Vagina (tissue), 2 donors: ENCODE data around the gene TTC39B. TPM values are rescaled to one million over a fixed set of nuclear protein-coding genes. Genes with fewer than 3 reads are reported as not detected.

Source experiments
- DNase-seq, 2 donors: peaks; one replicate each; pipeline ENCODE4 v3.0.0-alpha.2; 2017; ENCODE audit errors: extremely low spot score in 2 of 2
- H3K27ac ChIP-seq: fragments of 200-600 bp; sonication (generic); one replicate; pipeline ENCODE4 v1.5.1; 2019
- H3K27me3 ChIP-seq: fragments of 200-600 bp; sonication (generic); one replicate; pipeline ENCODE4 v1.5.1; 2019
- H3K36me3 ChIP-seq, 2 donors: fragments of 200-600 bp; sonication (generic); one replicate each; pipeline ENCODE4 v1.5.1; 2017 to 2019
- H3K4me1 ChIP-seq: fragments of 200-600 bp; sonication (generic); one replicate; pipeline ENCODE4 v1.5.1; 2019
- H3K4me3 ChIP-seq, 2 donors: fragments of 200-600 bp; sonication (generic); 1 replicate in 1 of 2; 2 replicates in 1 of 2; pipeline ENCODE4 v1.5.1; 2016 to 2019
- H3K9me3 ChIP-seq: fragments of 200-600 bp; sonication (generic); one replicate; pipeline ENCODE4 v1.5.1; 2019
- POLR2A ChIP-seq, 2 donors: fragments of 450-650 bp; IDR thresholded peaks; one replicate each; pipeline ENCODE4 v1.6.1; 2017; ENCODE audit warnings: antibody characterized with exemption in 2 of 2, mild to moderate bottlenecking in 2 of 2, moderate library complexity in 2 of 2
- POLR2AphosphoS5 ChIP-seq, 2 donors: sonication (generic); formaldehyde crosslinking; IDR thresholded peaks; one replicate each; pipeline ENCODE4 v1.9.0; 2017; ENCODE audit warnings: antibody characterized with exemption in 2 of 2, mild to moderate bottlenecking in 2 of 2, low read depth in 1 of 2; ENCODE audit not compliant: insufficient read depth in 1 of 2
- intact Hi-C: fragments of 100-400 bp; cut with DNase I; formaldehyde crosslinking; loops from one replicate; pipeline ENCODE4 v1.15.1; 2023
- total RNA-seq: library from RNA; depleted of rRNA; stranded (reverse); fragments of >200 nt; gene quantifications from one replicate; pipeline ENCODE4 v1.2.3, GENCODE V29; 2016
- TF ChIP-seq, protein P1 (sequence below), 3 experiments: fragments of 450-650 bp in 2 of 3; fragments of 200-600 bp in 1 of 3; sonication (generic) in 1 of 3; IDR thresholded peaks; one replicate each; pipeline ENCODE4 v1.5.1; 2017 to 2019; ENCODE audit warnings: antibody characterized with exemption in 3 of 3, mild to moderate bottlenecking in 2 of 3, moderate library complexity in 2 of 3

The TTC39B gene
- total RNA-seq, 1 donor from 2014 or later, result 13.3 TPM

DNA sequence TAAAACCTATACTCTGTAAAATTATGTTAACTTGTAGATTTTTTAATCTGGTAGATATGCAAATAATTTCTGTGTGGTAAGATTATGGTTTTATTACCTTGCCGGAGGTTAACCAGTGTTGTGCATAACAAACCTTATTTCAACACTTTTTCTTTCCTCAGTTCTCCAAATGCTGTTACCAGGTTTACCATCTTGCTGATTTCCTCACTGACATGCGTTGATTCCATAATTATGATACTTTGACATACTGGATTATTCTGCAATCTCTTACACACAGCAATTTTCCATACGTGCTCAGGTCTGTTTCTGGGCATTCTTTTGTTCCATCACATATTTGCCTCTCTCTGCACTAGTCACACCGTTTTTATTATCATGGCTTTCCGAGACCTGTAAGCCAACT, 77.6 kb downstream of the TTC39B start:
- Histone ChIP-seq H3K9me3 (no peaks in the 10 kb centered on the region), H3K27me3 (no peaks in the 10 kb centered on the region), H3K4me3 (no peak overlapping the region), H3K36me3 (no peaks in the 10 kb centered on the region), H3K27ac (no peak overlapping the region), H3K4me1 (no peaks in the 10 kb centered on the region)
- DNase-seq, result no peak
- TF ChIP-seq, protein P1, sequence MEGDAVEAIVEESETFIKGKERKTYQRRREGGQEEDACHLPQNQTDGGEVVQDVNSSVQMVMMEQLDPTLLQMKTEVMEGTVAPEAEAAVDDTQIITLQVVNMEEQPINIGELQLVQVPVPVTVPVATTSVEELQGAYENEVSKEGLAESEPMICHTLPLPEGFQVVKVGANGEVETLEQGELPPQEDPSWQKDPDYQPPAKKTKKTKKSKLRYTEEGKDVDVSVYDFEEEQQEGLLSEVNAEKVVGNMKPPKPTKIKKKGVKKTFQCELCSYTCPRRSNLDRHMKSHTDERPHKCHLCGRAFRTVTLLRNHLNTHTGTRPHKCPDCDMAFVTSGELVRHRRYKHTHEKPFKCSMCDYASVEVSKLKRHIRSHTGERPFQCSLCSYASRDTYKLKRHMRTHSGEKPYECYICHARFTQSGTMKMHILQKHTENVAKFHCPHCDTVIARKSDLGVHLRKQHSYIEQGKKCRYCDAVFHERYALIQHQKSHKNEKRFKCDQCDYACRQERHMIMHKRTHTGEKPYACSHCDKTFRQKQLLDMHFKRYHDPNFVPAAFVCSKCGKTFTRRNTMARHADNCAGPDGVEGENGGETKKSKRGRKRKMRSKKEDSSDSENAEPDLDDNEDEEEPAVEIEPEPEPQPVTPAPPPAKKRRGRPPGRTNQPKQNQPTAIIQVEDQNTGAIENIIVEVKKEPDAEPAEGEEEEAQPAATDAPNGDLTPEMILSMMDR (IDR thresholded peaks at IDR 0.05), result no peak
- TF ChIP-seq POLR2A (IDR thresholded peaks at IDR 0.05), result no peak
- no peak for TF ChIP-seq POLR2AphosphoS5 (IDR thresholded peaks at IDR 0.05; ENCODE audit: insufficient read depth in 1 of 2, low read depth in 1 of 2)
- intact Hi-C loops, result no loop called here

DNA sequence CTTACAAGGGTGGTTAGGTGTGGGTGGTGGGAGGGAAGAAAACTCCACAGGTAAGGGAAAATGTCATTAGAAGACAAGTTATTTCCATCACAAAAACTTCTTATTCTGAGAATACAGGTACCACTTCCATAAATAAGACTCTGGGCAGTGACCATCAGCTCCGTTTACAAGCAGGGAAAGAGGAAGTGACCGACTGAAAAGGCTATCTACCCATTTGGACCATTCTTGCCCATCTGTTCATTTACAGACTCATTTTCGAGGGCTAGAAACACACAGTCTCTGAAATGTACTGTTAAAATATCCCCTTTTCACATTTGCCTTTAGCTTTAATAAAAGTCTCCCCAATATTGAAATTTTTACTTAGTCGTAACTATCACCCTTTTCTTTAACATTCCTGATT, 79.5 kb downstream of the TTC39B start:
- intact Hi-C loops, result no loop called here
- Histone ChIP-seq H3K36me3 (no peaks in the 10 kb centered on the region), H3K4me3 (no peak overlapping the region), H3K9me3 (no peaks in the 10 kb centered on the region), H3K4me1 (no peaks in the 10 kb centered on the region), H3K27me3 (no peaks in the 10 kb centered on the region), H3K27ac (no peak overlapping the region)
- no peak for DNase-seq
- no peak for TF ChIP-seq POLR2AphosphoS5 (IDR thresholded peaks at IDR 0.05; ENCODE audit: insufficient read depth in 1 of 2, low read depth in 1 of 2)
- TF ChIP-seq, protein P1 (IDR thresholded peaks at IDR 0.05), result no peak
- TF ChIP-seq POLR2A (IDR thresholded peaks at IDR 0.05), result no peak

DNA sequence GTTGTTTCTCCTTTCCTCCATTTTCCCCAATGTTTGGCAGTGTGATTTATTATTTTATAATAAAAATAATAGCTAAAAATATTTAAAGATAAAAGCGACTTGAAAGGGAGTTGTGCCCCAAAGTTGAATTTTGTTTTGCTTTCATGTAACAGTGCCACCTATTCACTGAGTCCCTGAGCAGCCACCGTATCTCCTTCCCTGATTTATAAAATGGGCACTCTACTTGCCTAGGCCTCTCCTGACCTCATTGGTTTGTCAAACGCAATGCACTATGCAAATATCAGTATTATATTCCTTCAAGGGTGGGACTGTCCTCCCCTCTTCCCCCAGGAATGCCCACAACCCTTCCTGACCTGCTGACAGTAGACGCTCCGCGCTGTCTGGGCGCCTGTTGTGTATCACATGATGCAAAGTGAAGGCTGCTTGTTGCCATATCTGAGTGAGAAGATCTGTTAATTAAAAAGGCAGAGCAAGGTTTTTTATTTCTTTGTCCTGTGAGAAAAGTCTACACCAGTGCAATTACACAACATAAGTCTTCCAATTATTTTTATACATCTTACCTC, 81.4 kb downstream of the TTC39B start:
- no peaks in the 10 kb centered on the region for H3K27me3 ChIP-seq
- intact Hi-C loops, result no loop called here
- TF ChIP-seq, protein P1 (IDR thresholded peaks at IDR 0.05), result no peak
- TF ChIP-seq POLR2A (IDR thresholded peaks at IDR 0.05) (no peak), POLR2AphosphoS5 (IDR thresholded peaks at IDR 0.05; ENCODE audit: insufficient read depth in 1 of 2, low read depth in 1 of 2) (no peak)
- H3K36me3 ChIP-seq, result no peaks in the 10 kb centered on the region
- no peak overlapping the region for H3K4me3 ChIP-seq
- peaks cover 10% of the 10 kb centered on the region for H3K4me1 ChIP-seq
- no peak for DNase-seq
- H3K27ac ChIP-seq, result no peak overlapping the region
- H3K9me3 ChIP-seq, result no peaks in the 10 kb centered on the region

DNA sequence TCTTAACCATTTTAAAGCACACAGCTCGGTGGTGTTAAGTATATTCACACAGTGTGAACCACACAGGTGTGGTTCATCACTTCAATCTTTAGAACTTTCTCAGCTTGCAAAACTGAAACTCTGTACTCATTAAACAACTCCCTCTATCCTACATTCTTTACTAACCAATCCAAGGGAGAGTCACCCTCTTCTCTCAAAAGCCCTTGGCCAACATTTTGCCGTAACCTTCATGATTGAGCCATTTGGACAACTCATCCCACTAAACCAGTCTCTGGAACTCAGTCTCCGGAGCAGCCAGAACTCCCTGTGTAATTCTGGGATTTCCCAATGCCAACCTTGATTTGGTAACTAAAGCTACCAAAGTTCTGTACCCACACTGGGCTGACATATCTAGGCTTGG, 84.7 kb downstream of the TTC39B start:
- H3K36me3 ChIP-seq, result no peaks in the 10 kb centered on the region
- H3K27me3 ChIP-seq, result no peaks in the 10 kb centered on the region
- H3K9me3 ChIP-seq, result no peaks in the 10 kb centered on the region
- DNase-seq, result no peak
- peaks cover 10% of the 10 kb centered on the region for H3K4me1 ChIP-seq
- H3K4me3 ChIP-seq, result no peak overlapping the region
- TF ChIP-seq, protein P1 (IDR thresholded peaks at IDR 0.05), result no peak
- TF ChIP-seq POLR2A (IDR thresholded peaks at IDR 0.05) (no peak), POLR2AphosphoS5 (IDR thresholded peaks at IDR 0.05; ENCODE audit: insufficient read depth in 1 of 2, low read depth in 1 of 2) (no peak)
- no peak overlapping the region for H3K27ac ChIP-seq
- intact Hi-C loops, result no loop called here

DNA sequence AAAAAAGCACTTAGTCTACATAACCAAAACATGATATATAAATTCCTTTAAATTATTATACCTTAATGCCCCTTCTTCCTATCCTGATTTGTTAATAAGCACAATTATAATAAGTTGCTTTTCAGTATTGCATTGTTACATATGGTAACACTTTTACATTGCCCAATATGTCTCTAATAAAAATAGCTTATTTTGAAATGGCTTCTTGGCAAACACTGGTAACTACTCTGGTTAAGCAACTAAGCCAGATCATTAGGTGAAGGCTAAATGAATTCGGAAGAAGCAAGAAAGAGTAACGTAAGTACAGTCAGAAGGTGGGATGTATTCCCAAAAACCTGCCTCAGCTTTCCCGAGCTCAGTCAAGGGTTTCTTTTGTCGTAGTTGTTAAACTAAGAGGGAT, 85.3 kb downstream of the TTC39B start:
- no peak for DNase-seq
- Histone ChIP-seq H3K9me3 (no peaks in the 10 kb centered on the region), H3K4me3 (no peak overlapping the region), H3K36me3 (no peaks in the 10 kb centered on the region), H3K4me1 (peaks cover 10% of the 10 kb centered on the region), H3K27me3 (no peaks in the 10 kb centered on the region), H3K27ac (no peak overlapping the region)
- intact Hi-C loops, result no loop called here
- TF ChIP-seq, protein P1 (IDR thresholded peaks at IDR 0.05), result no peak
- TF ChIP-seq POLR2AphosphoS5 (IDR thresholded peaks at IDR 0.05; ENCODE audit: insufficient read depth in 1 of 2, low read depth in 1 of 2) (no peak), POLR2A (IDR thresholded peaks at IDR 0.05) (no peak)
